Endothelial cell (in vitro differentiated cells): ENCODE measurements around the gene NMU. TPM values are rescaled to one million over a fixed set of nuclear protein-coding genes. Genes with fewer than 3 reads are reported as not detected.

Experiments used
- DNase-seq: peaks from one replicate; pipeline ENCODE4 v3.0.0; 2021; ENCODE audit warnings: low spot score
- H3K27ac Mint-ChIP-seq: one replicate; pipeline ENCODE4 v1.8.0; 2021; ENCODE audit warnings: mixed read lengths, inconsistent platforms; ENCODE audit not compliant: unreplicated experiment
- H3K27me3 Mint-ChIP-seq: one replicate; pipeline ENCODE4 v1.8.0; 2021; ENCODE audit warnings: mild to moderate bottlenecking, moderate library complexity, mixed read lengths, inconsistent platforms; ENCODE audit not compliant: unreplicated experiment
- H3K36me3 Mint-ChIP-seq: one replicate; pipeline ENCODE4 v1.8.0; 2021; ENCODE audit warnings: mild to moderate bottlenecking, low read depth, mixed read lengths, inconsistent platforms; ENCODE audit not compliant: unreplicated experiment
- H3K4me1 Mint-ChIP-seq: one replicate; pipeline ENCODE4 v1.8.0; 2021; ENCODE audit warnings: mild to moderate bottlenecking, mixed read lengths, inconsistent platforms; ENCODE audit not compliant: unreplicated experiment
- H3K4me3 Mint-ChIP-seq: one replicate; pipeline ENCODE4 v1.8.0; 2021; ENCODE audit warnings: mild to moderate bottlenecking, mixed read lengths, inconsistent platforms; ENCODE audit not compliant: unreplicated experiment
- H3K9me3 Mint-ChIP-seq: one replicate; pipeline ENCODE4 v1.8.0; 2021; ENCODE audit warnings: mixed read lengths, inconsistent platforms; ENCODE audit not compliant: unreplicated experiment
- total RNA-seq: library from RNA; stranded (reverse); fragmentation: NEBNext Ultra II Directional; extraction: Animal tissue kit (Norgen Biotek cat#: 25700); gene quantifications from one replicate; pipeline ENCODE4 v1.2.1, GENCODE V29; 2021; ENCODE audit not compliant: unreplicated experiment
- TF ChIP-seq, protein P1 (sequence below): fragments of 200-600 bp; sonication (generic); IDR thresholded peaks from one replicate; pipeline ENCODE4 v1.5.0; 2021; ENCODE audit warnings: antibody characterized with exemption; ENCODE audit not compliant: unreplicated experiment

The NMU gene
- total RNA-seq, 1 donor from 2014 or later: 6.3 TPM

DNA sequence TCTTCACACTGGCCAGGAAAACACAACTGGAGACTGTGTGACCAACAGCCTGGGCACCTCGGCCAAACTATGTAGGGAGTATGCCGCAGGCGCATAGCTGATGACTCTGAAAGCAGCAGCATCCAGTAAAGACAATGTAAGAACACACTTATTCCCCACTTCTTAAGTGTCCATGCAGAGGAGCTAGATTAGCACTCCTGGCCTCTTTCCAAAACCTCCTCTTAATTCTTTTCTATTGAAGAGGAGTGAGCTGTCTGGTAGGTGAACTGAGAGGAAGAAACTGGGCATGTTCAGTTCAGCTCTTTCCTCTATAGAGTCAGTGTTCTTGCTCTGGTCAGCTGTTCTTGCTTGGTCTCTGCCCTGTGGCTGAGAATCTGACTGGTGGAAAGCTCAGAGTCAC lies 21.1 kb downstream of the NMU start:
- no peaks in the 10 kb centered on the region for H3K9me3 Mint-ChIP-seq
- no peak for DNase-seq
- H3K4me1 Mint-ChIP-seq: no peaks in the 10 kb centered on the region
- TF ChIP-seq, protein P1, sequence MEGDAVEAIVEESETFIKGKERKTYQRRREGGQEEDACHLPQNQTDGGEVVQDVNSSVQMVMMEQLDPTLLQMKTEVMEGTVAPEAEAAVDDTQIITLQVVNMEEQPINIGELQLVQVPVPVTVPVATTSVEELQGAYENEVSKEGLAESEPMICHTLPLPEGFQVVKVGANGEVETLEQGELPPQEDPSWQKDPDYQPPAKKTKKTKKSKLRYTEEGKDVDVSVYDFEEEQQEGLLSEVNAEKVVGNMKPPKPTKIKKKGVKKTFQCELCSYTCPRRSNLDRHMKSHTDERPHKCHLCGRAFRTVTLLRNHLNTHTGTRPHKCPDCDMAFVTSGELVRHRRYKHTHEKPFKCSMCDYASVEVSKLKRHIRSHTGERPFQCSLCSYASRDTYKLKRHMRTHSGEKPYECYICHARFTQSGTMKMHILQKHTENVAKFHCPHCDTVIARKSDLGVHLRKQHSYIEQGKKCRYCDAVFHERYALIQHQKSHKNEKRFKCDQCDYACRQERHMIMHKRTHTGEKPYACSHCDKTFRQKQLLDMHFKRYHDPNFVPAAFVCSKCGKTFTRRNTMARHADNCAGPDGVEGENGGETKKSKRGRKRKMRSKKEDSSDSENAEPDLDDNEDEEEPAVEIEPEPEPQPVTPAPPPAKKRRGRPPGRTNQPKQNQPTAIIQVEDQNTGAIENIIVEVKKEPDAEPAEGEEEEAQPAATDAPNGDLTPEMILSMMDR: no peak
- peaks cover 1% of the 10 kb centered on the region for H3K27me3 Mint-ChIP-seq
- no peak overlapping the region for H3K27ac Mint-ChIP-seq
- H3K36me3 Mint-ChIP-seq: no peaks in the 10 kb centered on the region
- H3K4me3 Mint-ChIP-seq: no peak overlapping the region

DNA sequence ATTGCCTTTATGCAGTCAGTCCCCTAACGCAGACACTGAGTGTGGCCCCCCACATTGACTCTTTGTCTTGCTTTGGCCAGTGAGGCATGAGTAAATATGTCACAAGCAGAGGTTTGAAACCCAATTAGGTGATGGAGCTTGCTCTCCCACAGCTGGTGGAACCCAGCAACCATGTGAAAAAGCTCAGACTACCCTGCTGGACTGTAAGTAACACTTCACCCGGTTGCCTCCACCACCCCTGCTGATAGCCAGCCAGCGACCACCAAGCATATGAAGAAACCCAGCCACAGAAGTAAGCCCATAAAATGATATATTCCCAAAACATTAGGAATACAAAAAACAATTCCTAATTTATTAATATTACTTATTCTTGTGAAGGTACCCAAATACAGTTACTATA lies 22.5 kb downstream of the NMU start:
- TF ChIP-seq, protein P1: no peak
- Mint-ChIP-seq H3K9me3 (no peaks in the 10 kb centered on the region), H3K27ac (no peak overlapping the region), H3K4me3 (no peak overlapping the region), H3K36me3 (no peaks in the 10 kb centered on the region), H3K4me1 (no peaks in the 10 kb centered on the region), H3K27me3 (peaks cover 4% of the 10 kb centered on the region)
- no peak for DNase-seq

DNA sequence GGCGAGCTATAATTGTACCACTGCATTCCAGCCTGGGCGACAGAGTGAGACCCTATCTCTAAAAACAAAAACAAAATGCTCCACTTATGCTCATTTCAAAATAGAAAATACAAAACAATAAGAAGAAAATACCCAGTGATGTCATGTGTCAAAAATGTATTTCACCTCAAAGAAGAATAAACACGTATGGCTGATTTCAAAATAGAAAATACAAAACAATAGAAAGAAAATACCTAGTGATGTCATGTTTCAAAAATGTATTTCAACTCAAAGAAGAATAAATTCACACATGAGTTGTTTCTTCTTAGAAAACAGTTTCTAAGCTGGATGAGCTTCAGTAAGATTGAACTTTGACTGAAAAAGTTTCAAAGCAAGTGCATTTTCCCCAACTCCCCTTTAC lies 23.8 kb downstream of the NMU start:
- H3K4me1 Mint-ChIP-seq: no peaks in the 10 kb centered on the region
- TF ChIP-seq, protein P1: no peak
- DNase-seq: no peak
- H3K36me3 Mint-ChIP-seq: no peaks in the 10 kb centered on the region
- H3K27ac Mint-ChIP-seq: no peak overlapping the region
- no peaks in the 10 kb centered on the region for H3K9me3 Mint-ChIP-seq
- no peak overlapping the region for H3K4me3 Mint-ChIP-seq
- H3K27me3 Mint-ChIP-seq: peaks cover 4% of the 10 kb centered on the region

DNA sequence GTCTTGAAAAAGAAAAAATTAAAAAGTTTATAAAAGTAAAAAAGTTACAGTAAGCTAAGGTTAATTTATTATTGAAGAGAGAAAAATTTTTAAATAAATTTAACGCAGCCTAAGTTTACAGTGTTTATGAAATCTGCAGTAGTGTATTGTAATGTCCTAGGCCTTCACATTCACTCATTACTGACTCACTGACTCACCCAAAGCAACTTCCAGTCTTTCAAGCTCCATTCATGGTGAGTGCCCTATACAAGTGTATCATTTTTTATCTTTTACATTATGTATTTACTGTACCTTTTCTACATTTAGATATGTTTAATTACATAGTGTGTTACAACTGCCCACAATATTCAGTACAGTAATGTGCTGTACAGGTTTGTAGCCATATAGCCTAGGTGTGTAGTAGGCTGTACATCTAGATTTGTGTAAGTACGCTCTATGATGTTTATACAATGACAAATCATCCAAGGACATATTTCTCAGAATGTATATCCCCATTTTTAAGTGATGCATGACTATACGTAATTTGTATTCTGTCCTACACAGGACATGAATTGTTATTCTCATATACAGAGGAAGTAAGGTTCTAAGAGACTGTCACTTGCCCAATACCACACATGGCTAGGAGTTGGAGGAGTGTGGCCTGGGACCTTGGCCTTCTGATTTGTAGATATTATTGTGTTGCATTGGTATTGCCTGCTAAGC lies 24.6 kb downstream of the NMU start:
- H3K27me3 Mint-ChIP-seq: peaks cover 4% of the 10 kb centered on the region
- no peaks in the 10 kb centered on the region for H3K4me1 Mint-ChIP-seq
- no peak overlapping the region for H3K27ac Mint-ChIP-seq
- no peaks in the 10 kb centered on the region for H3K36me3 Mint-ChIP-seq
- no peaks in the 10 kb centered on the region for H3K9me3 Mint-ChIP-seq
- TF ChIP-seq, protein P1: no peak
- DNase-seq: no peak
- no peak overlapping the region for H3K4me3 Mint-ChIP-seq

DNA sequence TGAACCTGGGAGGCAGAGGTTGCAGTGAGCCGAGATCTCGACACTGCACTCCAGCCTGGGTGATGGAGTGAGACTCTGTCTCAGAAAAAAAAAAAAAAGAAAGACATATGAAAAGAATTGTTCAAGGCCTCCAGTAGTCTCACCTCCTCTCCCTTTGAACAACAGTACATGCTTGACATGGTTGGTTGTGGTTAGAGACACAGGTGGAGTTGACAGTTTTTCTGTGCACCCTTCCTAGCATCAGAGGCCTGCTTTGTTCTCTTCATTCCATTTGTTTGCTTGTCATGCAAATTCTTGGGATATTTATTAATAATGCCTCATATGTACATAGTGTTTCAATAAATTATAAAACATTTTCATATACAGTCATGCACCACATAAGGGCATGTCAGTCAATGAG lies 25.7 kb downstream of the NMU start:
- H3K36me3 Mint-ChIP-seq: no peaks in the 10 kb centered on the region
- no peak overlapping the region for H3K4me3 Mint-ChIP-seq
- no peaks in the 10 kb centered on the region for H3K4me1 Mint-ChIP-seq
- H3K27ac Mint-ChIP-seq: no peak overlapping the region
- no peak for DNase-seq
- TF ChIP-seq, protein P1: no peak
- no peaks in the 10 kb centered on the region for H3K9me3 Mint-ChIP-seq
- peaks cover 4% of the 10 kb centered on the region for H3K27me3 Mint-ChIP-seq
